GM19324 (cell line): ENCODE measurements around the gene PLTP.
"Not testable (repeated sequence)": the region's sequence is repeated elsewhere in the genome, so short reads cannot be mapped to it uniquely, and the experiment has no call there.

Experiments
- ATAC-seq: cut with Tn5 transposase; IDR thresholded peaks from one replicate; pipeline ENCODE4 v1.9.1; 2021; ENCODE audit warnings: mild to moderate bottlenecking, moderate library complexity; ENCODE audit not compliant: unreplicated experiment, low FRiP score

PLTP gene

GRCh38 chr20:45944965-45945677 lies 33.2 kb upstream of the PLTP start:
- ATAC-seq: no peak

- no peak for ATAC-seq
Measured at GRCh38 chr20:45944151-45944964, 32.4 kb upstream of the PLTP start.

- no peak for ATAC-seq
Measured at GRCh38 chr20:45943613-45944012, 31.7 kb upstream of the PLTP start.

DNA sequence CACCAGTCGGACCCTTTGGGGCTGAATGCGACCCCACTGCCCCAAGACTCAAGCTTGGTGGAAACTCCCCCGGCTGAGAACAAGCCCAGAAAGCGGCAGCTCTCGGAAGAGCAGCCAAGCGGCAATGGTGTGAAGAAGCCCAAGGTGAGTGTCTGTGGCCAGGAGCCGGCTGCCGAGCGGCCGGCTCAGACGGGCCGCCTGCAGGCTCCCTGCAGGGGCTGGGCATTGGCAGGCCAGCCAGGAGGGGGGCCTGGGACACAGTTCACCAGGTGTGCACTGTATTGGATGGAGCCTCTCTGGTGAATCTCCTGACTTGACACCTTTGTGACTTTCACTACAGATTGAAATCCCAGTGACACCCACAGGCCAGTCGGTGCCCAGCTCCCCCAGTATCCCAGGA lies 28.5 kb upstream of the PLTP start:
- no peak for ATAC-seq

- no peak for ATAC-seq
Measured at GRCh38 chr20:45940053-45940452, 28.1 kb upstream of the PLTP start.

GRCh38 chr20:45938727-45939438 lies 26.9 kb upstream of the PLTP start:
- no peak for ATAC-seq

DNA sequence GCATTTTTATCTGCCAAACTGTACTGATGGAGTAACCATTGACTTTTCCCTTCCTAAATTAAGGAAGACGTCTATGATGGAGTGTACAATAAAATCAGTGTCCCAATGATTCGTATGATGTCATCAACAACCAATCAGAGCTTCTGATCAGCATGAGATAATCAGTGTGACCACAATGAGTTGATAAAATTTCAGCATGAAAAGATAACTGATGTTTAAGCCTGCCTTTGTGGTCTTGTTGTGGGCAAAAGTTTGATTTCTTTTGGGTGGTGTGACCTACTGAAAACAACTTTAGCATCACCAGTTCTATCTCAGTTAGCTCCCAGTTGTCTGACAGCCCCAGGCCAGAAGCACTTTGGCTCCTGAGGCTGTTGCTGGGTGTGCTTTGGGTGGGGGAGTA lies 25.8 kb upstream of the PLTP start:
- ATAC-seq: no peak

- peak; percentile 18 for ATAC-seq
Measured at GRCh38 chr20:45935416-45936046, 23.6 kb upstream of the PLTP start.

DNA sequence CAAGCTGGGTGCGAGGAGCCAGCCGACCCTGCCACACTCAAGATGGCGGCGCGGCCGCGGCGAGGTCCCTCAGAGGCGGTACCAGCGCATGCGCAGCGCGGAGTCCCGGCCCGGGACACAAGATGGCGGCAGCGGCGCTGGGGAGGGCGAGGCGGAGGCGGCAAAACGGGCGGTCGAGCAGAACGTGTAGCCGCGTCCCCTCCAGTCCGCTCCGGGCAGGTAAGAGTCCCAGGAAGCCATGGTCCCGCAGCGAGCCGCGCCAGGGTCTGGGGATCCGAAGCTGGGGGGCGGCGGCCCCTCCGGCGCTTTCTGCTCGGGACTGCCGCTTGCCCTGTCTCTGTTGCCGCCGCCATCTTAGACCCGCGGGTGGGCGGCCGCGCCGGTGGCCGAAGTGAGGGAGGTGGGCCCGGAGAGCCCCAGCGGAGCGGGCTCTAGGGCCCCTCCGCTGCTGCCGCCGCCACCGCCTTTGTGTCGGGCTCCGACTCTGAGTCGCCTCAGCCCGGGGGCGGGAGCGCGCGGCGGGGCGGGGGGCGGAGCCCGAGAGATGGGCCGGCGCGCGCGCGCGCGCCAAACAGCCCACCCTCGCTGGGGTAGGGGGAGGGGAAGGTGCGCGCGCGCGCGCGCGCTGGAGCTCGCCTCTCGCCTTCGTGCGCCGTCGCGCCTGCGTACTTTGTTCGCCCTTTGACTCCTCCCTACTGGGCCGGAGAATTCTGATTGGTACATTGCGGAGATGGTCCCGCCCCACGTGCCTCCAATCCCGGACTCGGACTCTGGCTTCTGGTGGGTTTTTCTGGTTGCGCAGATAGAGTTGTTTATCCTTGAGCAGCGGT lies 22.8 kb upstream of the PLTP start, which contains the start of gene PCIF1:
PCIF1 (plus strand) TSS at position 98 of the 830 bp plus-strand sequence. CDS start 4,317 bp downstream, outside the sequence.
- peak; percentile 85 for ATAC-seq

DNA sequence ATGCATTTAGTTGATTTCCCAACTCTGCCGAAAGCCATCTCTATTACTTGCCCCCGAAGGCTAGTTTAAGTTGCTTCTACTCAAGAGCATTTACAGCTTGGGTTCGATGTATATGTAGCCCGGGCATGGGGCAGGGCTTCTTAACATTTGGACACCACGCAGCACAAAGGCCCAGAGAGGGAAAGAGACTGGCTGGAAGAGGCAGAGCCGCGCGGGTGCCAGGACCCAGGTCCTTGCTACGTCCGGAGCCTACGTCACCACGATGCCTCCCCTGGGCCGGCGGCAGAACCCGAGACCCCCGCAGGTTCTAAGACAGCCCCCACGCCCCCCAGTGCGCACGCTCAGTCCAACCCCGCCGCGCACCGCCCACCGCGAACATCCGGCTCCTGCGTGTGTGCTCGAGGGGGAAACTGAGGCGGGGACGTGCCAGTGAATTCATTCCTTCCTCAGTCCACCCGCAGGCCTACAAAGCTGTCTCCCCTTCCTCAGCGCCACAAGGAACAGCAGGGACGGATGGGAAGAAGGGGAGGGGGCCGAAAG lies 22.2 kb upstream of the PLTP start:
- peak; percentile 18 for ATAC-seq

- ATAC-seq: no peak
Measured at GRCh38 chr20:45933266-45934045, 21.5 kb upstream of the PLTP start.

DNA sequence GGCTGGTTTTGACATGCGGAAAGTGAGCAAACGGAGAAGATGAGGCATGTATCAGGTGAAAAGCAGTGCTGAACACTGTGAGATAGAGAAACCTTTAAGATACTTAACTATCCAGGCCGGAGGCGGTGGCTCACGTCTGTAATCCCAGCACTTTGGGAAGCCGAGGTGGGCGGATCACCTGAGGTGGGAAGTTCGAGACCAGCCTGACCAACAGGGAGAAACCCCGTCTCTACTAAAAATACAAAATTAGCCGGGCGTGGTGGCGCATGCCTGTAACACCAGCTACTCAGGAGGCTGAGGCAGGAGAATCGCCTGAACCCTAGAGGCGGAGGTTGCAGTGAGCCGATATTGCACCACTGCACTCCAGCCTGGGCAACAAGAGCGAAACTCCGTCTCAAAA lies 19.7 kb upstream of the PLTP start:
- not testable (repeated sequence) for ATAC-seq

DNA sequence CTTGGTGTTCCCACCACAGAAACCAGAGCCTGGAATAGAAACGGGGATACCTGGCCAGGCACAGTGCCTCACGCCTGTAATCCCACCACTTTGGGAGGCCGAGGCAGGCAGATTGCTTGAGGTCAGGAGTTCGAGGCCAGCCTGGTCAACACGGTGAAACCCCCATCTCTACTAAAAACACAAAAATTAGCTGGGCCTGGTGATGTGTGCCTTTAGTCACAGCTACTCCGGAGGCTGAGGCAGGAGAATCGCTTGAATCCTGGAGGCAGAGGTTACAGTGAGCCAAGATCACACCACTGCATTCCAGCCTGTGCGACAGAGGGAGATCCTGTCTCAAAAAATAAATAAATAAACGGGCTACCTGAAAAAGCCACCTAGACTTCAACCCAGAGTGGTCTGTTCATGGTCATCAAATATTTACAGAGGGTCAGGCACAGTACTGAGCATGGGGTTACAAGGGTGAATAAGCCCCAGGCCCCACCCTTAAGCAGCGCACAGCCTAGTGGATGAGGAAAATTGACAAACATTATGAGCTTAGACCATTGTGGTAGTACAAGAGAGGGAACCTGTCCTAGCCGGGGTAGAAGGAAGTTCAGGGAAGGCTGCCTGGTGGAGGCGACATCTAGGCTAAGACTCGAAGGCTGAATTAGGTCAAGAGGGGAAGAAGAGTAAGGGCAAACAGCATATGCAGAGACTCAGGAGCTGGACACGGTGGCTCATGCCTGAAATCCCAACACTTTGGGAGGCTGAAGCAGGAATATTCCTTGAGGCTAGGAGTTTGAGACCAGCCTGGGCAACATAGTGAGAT lies 15.3 kb upstream of the PLTP start:
- ATAC-seq: no peak

GRCh38 chr20:45926731-45927070 lies 14.7 kb upstream of the PLTP start:
- no peak for ATAC-seq

- ATAC-seq: no peak
Measured at GRCh38 chr20:45925821-45926506, 14.0 kb upstream of the PLTP start.

DNA sequence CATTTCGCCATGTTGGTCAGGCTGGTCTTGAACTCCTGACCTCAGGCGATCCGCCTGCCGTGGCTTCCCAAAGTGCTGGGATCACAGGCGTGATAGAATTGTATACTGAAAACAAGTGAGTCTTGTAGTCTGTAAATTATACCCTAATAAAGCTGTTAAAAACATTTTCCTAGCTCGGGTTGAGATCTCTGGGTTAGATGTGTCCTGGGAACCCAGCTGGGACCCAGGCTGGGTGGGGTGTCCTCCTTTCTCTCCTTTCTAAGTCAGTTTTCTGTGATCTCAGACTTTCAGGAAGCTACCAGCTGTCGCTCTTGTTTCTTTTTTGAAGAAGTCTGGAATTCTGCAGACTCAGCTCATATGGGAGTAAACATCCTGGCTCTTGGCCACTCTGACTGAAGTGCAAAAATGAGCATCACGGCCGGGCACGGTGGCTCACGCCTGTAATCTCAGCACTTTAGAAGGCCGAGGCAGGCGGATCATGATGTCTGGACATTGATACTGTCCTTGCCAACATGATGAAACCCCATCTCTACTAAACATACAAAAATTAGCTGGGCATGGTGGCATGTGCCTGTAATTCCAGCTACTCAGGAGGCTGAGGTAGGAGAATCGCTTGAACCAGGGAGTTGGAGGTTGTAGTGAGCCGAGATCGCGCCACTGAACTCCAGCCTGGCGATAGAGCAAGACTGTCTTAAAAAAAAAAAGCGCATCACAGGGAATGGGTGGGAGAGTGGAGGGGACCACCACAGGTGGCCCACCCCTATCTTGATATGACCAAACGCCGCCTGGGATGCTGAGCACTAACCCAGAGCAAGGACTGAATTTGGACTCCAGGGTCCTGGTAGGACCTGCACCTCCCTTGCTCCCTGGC lies 12.7 kb upstream of the PLTP start:
- ATAC-seq: no peak
